Neural cell (in vitro differentiated cells): ENCODE data around the gene PFN2. TPM values are rescaled to one million over a fixed set of nuclear protein-coding genes. Genes with fewer than 3 reads are reported as not detected.

Source experiments
- H2AFZ ChIP-seq: fragments of 200-600, 300-800 bp; sonication (generic), shearing (Covaris generic); 2 replicates; pipeline ENCODE4 v1.6.0; 2014; ENCODE audit warnings: low read depth, mild to moderate bottlenecking, antibody characterized with exemption, low read length, moderate library complexity
- H3F3A ChIP-seq: fragments of 200-600 bp; shearing (Covaris generic); 2 replicates; pipeline ENCODE4 v1.6.1; 2016; ENCODE audit warnings: mild to moderate bottlenecking, moderate library complexity, mixed read lengths, antibody characterized with exemption, low read length; ENCODE audit not compliant: insufficient read depth, poor library complexity, severe bottlenecking
- H3K27ac ChIP-seq: fragments of 200-600, 300-800 bp; sonication (generic), shearing (Covaris generic); 2 replicates; pipeline ENCODE4 v1.5.1; 2014; ENCODE audit warnings: mild to moderate bottlenecking, low read length, moderate library complexity
- H3K27me3 ChIP-seq: fragments of 300-800, 200-600 bp; sonication (generic), shearing (Covaris generic); 2 replicates; pipeline ENCODE4 v1.6.0; 2014; ENCODE audit warnings: mild to moderate bottlenecking, low read depth, low read length, moderate library complexity; ENCODE audit not compliant: insufficient read depth
- H3K36me3 ChIP-seq: fragments of 300-800, 200-600 bp; sonication (generic), shearing (Covaris generic); 2 replicates; pipeline ENCODE4 v1.5.1; 2014; ENCODE audit warnings: mild to moderate bottlenecking, antibody characterized with exemption, low read length, moderate library complexity; ENCODE audit not compliant: insufficient read depth
- H3K4me2 ChIP-seq: fragments of 300-800, 200-600 bp; sonication (generic), shearing (Covaris generic); 2 replicates; pipeline ENCODE4 v1.6.0; 2014; ENCODE audit warnings: mild to moderate bottlenecking, low read length
- H3K4me3 ChIP-seq: fragments of 300-800, 200-600 bp; sonication (generic), shearing (Covaris generic); 2 replicates; pipeline ENCODE4 v1.5.1; 2014; ENCODE audit warnings: mild to moderate bottlenecking, low read length, moderate library complexity
- H3K79me2 ChIP-seq: fragments of 200-600 bp; shearing (Covaris generic); replicated peaks from 2 replicates; pipeline ENCODE4 v1.6.0; 2014; ENCODE audit warnings: mild to moderate bottlenecking, low read length, moderate library complexity; ENCODE audit not compliant: insufficient read depth
- H3K9ac ChIP-seq: fragments of 300-800, 200-600 bp; sonication (generic), shearing (Covaris generic); 2 replicates; pipeline ENCODE4 v1.6.1; 2016; ENCODE audit warnings: mild to moderate bottlenecking, low read length, mixed read lengths
- H3K9me2 ChIP-seq: fragments of 200-600 bp; shearing (Covaris generic); 2 replicates; pipeline ENCODE4 v1.6.1; 2016; ENCODE audit warnings: mild to moderate bottlenecking, low read length, mixed read lengths; ENCODE audit not compliant: insufficient read depth
- H3K9me3 ChIP-seq: fragments of 200-600, 300-800 bp; sonication (generic), shearing (Covaris generic); 2 replicates; pipeline ENCODE4 v1.6.1; 2016; ENCODE audit warnings: mild to moderate bottlenecking, mixed run types, low read length, moderate library complexity, mixed read lengths
- H4K20me1 ChIP-seq: fragments of 200-600 bp; shearing (Covaris generic); 2 replicates; pipeline ENCODE4 v1.6.1; 2016; ENCODE audit warnings: mild to moderate bottlenecking, mixed run types; ENCODE audit not compliant: insufficient read depth
- EP300 ChIP-seq: fragments of 450-650 bp; conservative IDR thresholded peaks from 2 replicates; pipeline ENCODE4 v1.6.1; 2014; ENCODE audit warnings: antibody characterized with exemption, mild to moderate bottlenecking, moderate library complexity; ENCODE audit not compliant: poor library complexity, severe bottlenecking
- EZH2 ChIP-seq: fragments of 200-600, 300-800 bp; shearing (Covaris generic), sonication (generic); IDR thresholded peaks from 2 replicates; pipeline ENCODE4 v1.6.1; 2014; ENCODE audit warnings: antibody characterized with exemption, low read length, borderline replicate concordance, mild to moderate bottlenecking; ENCODE audit not compliant: insufficient read depth, poor library complexity, severe bottlenecking
- MXI1 ChIP-seq: fragments of 450-650 bp; conservative IDR thresholded peaks from 2 replicates; pipeline ENCODE4 v1.6.1; 2014; ENCODE audit warnings: antibody characterized with exemption, mild to moderate bottlenecking; ENCODE audit not compliant: poor library complexity, severe bottlenecking
- POLR2AphosphoS5 ChIP-seq: IDR thresholded peaks from 2 replicates; pipeline ENCODE4 v1.6.1; 2012
- RAD21 ChIP-seq: fragments of 450-650 bp; conservative IDR thresholded peaks from 2 replicates; pipeline ENCODE4 v1.6.1; 2014; ENCODE audit warnings: antibody characterized with exemption, mild to moderate bottlenecking, moderate library complexity
- REST ChIP-seq: IDR thresholded peaks from 2 replicates; pipeline ENCODE4 v1.6.1; 2012; ENCODE audit warnings: borderline replicate concordance
- SMC3 ChIP-seq: fragments of 450-650 bp; conservative IDR thresholded peaks from 2 replicates; pipeline ENCODE4 v1.6.1; 2014; ENCODE audit warnings: antibody characterized with exemption, mild to moderate bottlenecking, moderate library complexity; ENCODE audit not compliant: poor library complexity
- TAF1 ChIP-seq: IDR thresholded peaks from 2 replicates; pipeline ENCODE4 v1.6.1; 2012; ENCODE audit warnings: low read depth
- polyA plus RNA-seq: library from polyadenylated mRNA; depleted of rRNA; stranded (reverse); fragments of >200 nt; gene quantifications from 2 replicates; pipeline ENCODE4 v1.2.3, GENCODE V29; 2014
- TF ChIP-seq, protein P1 (sequence below): fragments of 450-650 bp; IDR thresholded peaks from 2 replicates; pipeline ENCODE4 v1.5.1; 2014; ENCODE audit warnings: antibody characterized with exemption, mild to moderate bottlenecking, moderate library complexity; ENCODE audit not compliant: poor library complexity, severe bottlenecking

The PFN2 gene
- polyA plus RNA-seq, 1 donor from 2014 or later = 527 TPM

DNA sequence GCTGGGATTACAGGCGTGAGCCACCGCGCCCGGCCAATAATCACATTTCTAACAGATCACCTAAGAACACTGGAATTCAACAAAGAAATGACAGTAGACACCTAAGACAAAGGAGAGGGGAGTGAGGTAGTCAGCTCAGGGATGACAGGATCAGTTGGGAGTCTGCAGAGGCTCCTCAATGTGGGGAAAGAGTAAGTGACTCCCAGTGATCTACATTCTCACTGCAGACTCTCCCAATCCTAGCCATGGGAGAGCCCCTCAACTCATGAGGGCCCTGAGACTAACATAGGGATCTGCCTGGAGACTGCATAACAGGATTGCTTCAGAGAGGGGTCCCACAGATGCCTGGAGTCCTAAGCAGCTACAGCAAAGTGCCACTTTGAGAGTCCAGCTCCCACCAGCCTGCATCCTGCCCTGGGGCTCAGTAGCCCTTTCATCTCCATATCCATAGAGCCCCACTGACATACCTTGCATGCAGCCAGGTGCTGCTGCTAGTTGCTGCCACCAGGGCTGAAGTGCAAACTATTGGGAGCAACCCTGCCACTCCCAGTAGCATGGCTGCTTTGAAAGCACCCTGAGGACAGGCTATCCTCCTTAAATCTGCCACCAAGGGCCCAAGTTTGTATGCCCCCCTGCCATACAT, 21.8 kb upstream of the PFN2 start:
- Histone ChIP-seq H3K4me2 (no peak overlapping the region), H3K27ac (no peak overlapping the region), H3K9me2 (no peaks in the 10 kb centered on the region), H3K27me3 (no peaks in the 10 kb centered on the region), H3K9ac (no peak overlapping the region), H2AFZ (no peak overlapping the region), H3K9me3 (no peaks in the 10 kb centered on the region), H3K79me2 (no peaks in the 10 kb centered on the region), H3F3A (no peaks in the 10 kb centered on the region), H4K20me1 (no peaks in the 10 kb centered on the region), H3K36me3 (no peaks in the 10 kb centered on the region), H3K4me3 (no peak overlapping the region)
- TF ChIP-seq POLR2AphosphoS5 (no peak), REST (no peak), TAF1 (no peak)

DNA sequence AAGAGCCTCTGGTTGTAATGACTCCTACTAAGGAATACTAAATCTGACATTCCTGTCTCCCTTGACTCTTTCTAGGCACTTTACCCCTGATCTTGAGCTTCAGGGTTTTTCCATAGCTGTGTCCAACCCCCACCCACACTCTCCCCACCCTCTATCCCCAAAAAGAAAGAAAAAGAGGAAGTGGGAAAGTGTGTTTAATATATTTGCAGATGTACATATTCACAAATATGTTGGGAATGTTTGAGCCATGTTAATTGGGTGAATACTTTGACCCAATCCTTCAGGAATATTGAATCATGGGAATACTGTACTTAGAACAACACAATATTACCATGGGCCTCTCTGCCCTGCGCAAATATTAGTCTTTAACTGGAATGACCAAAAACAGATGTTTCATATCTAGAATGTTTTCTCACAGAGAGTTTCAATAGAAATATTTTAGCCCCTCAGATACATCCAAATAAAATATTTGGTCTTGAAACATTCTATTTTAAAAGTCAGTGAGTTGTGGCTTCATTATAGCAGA, 19.8 kb upstream of the PFN2 start:
- no peaks in the 10 kb centered on the region for H3K79me2 ChIP-seq
- TF ChIP-seq REST (no peak), EZH2 (no peak), SMC3 (no peak), TAF1 (no peak), EP300 (no peak), RAD21 (no peak), MXI1 (no peak), POLR2AphosphoS5 (no peak)
- TF ChIP-seq, protein P1, sequence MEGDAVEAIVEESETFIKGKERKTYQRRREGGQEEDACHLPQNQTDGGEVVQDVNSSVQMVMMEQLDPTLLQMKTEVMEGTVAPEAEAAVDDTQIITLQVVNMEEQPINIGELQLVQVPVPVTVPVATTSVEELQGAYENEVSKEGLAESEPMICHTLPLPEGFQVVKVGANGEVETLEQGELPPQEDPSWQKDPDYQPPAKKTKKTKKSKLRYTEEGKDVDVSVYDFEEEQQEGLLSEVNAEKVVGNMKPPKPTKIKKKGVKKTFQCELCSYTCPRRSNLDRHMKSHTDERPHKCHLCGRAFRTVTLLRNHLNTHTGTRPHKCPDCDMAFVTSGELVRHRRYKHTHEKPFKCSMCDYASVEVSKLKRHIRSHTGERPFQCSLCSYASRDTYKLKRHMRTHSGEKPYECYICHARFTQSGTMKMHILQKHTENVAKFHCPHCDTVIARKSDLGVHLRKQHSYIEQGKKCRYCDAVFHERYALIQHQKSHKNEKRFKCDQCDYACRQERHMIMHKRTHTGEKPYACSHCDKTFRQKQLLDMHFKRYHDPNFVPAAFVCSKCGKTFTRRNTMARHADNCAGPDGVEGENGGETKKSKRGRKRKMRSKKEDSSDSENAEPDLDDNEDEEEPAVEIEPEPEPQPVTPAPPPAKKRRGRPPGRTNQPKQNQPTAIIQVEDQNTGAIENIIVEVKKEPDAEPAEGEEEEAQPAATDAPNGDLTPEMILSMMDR = no peak
- no peak overlapping the region for H3K9ac ChIP-seq
- H3K9me3 ChIP-seq = no peaks in the 10 kb centered on the region
- no peak overlapping the region for H3K27ac ChIP-seq
- H3K4me3 ChIP-seq = no peak overlapping the region
- no peaks in the 10 kb centered on the region for H3K27me3 ChIP-seq
- no peak overlapping the region for H2AFZ ChIP-seq
- H3K9me2 ChIP-seq = no peaks in the 10 kb centered on the region
- H3F3A ChIP-seq = no peaks in the 10 kb centered on the region
- H4K20me1 ChIP-seq = no peaks in the 10 kb centered on the region
- no peak overlapping the region for H3K4me2 ChIP-seq
- no peaks in the 10 kb centered on the region for H3K36me3 ChIP-seq
